ENCODE results near the gene RAB13. TPM values are rescaled to one million over a fixed set of nuclear protein-coding genes. Genes with fewer than 3 reads are reported as not detected.
A peak's percentile ranks its signal among the peaks of the same experiment; 100 is the strongest.
"Not testable (repeated sequence)": the region's sequence is repeated elsewhere in the genome, so short reads cannot be mapped to it uniquely, and the experiment has no call there.

Gene RAB13
- 50.7 and 57.3 TPM in 2 replicates for total RNA-seq (2014; rRNA removed; shearing (Covaris generic))

DNA sequence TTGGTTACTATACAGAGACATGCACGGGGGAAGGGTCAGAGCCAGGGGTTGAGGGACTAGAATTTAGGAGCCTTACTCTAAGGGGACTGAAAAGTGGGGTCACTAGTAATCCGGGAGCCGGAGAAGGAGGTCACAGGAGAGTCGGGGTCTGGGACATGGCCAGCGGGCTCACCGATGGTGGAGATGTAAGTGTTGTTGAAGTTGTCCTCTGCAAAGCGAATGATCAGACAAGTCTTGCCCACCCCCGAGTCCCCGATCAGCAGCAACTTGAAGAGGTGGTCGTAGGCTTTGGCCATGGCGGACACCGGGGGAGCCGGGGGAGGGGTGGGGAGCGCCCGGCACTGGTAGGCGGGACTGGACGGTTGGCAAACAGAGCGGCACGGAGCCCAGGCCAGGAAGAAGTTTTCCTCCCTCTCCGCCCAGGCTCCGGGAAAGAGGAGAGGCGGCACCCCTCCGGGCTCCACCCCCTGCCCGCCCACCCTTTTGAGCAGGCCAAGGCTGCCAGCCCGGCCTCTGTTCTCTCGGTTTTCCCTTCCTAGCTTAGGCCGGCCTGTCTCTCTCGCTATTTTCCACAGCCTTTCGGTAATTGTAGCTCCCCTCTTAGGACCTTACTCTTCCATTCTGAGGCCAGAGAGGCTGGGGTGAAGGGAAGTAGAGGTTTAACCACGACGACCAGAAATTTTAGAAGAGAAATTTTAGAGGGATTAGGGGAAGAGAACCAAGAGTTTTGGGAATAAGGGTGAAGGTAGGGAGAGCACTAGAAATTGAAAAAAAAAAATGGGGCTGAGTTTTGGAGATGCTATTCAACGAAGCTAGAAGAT lies at the start of gene RAB13:
Gene RAB13, minus strand, starts transcription at position 399 of the 821 bp plus-strand sequence. Its CDS starts 103 bp downstream, at position 296.
- DNase-seq: peak; percentile 93
- Histone ChIP-seq H3K36me3 (replicated peaks; ENCODE audit: control insufficient read depth, insufficient read depth, low read length) (peaks cover 4% of the 10 kb centered on the region), H3K27me3 (ENCODE audit: control insufficient read depth, insufficient read depth, low read length) (no peaks in the 10 kb centered on the region), H3K4me3 (ENCODE audit: insufficient read depth, low read depth, low read length) (peak within 1 kb of the TSS; percentile 87)

DNA sequence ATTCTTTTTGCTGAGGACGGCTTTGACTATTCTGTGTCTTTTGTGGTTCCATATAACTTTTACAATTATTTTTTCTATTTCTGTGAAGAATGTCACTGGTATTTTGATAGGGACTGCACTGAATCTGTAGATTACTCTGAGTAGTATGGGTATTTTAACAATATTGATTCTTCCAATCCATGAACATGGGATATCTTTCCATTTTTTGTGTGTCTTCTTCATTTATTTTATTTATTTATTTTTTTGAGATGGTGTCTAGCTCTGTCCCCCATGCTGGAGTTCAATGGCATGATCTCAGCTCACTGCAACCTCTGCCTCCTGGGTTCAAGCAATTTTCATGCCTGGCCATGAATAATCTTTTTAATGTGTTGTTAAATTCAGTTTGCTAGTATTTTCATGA lies 47.6 kb upstream of the RAB13 start:
- DNase-seq; H3K27me3 ChIP-seq (ENCODE audit: control insufficient read depth, insufficient read depth, low read length); H3K4me3 ChIP-seq (ENCODE audit: insufficient read depth, low read depth, low read length); H3K36me3 ChIP-seq (replicated peaks; ENCODE audit: control insufficient read depth, insufficient read depth, low read length): not testable (repeated sequence)

DNA sequence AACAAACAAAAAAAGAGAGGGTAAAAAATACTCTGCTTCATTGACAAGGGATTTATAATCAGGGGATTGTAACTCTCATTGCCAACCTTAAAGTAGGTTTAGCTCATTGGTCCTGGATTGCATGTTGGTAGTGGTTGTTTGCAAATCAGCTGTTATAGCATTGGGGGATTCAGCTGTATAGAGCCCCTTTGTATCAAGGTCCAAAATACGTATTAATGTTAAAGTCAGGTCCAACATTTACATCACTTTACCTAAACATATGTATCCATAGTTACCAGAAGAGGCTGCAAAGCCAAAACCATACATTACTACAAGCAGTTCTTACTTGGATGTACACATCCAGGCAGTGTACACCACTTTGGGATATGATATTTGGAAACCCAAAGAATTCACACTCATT lies 33.8 kb upstream of the RAB13 start:
- no peak overlapping the region for H3K4me3 ChIP-seq (ENCODE audit: insufficient read depth, low read depth, low read length)
- no peaks in the 10 kb centered on the region for H3K36me3 ChIP-seq (replicated peaks; ENCODE audit: control insufficient read depth, insufficient read depth, low read length)
- DNase-seq: no peak
- no peaks in the 10 kb centered on the region for H3K27me3 ChIP-seq (ENCODE audit: control insufficient read depth, insufficient read depth, low read length)

DNA sequence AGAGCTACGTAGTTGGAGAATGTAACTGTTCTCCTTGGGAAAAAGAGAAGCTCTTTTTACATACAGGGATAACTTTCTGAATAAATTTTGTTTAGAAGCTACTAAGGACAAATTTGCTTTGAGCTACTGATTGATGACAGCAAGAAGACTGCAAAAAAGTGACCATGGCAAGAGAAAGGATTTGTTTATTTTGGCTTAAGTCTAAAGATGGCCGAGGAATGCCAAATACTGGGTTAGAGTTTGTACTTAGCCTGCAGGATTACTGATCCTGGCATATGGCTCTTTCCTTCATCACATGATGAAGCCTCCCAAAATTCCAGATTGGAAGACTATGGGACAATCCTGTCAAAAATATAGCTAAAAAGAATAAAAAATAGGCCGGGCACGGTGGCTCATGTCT lies 33.1 kb upstream of the RAB13 start:
- Histone ChIP-seq H3K36me3 (replicated peaks; ENCODE audit: control insufficient read depth, insufficient read depth, low read length) (no peaks in the 10 kb centered on the region), H3K27me3 (ENCODE audit: control insufficient read depth, insufficient read depth, low read length) (no peaks in the 10 kb centered on the region), H3K4me3 (ENCODE audit: insufficient read depth, low read depth, low read length) (no peak overlapping the region)
- no peak for DNase-seq

DNA sequence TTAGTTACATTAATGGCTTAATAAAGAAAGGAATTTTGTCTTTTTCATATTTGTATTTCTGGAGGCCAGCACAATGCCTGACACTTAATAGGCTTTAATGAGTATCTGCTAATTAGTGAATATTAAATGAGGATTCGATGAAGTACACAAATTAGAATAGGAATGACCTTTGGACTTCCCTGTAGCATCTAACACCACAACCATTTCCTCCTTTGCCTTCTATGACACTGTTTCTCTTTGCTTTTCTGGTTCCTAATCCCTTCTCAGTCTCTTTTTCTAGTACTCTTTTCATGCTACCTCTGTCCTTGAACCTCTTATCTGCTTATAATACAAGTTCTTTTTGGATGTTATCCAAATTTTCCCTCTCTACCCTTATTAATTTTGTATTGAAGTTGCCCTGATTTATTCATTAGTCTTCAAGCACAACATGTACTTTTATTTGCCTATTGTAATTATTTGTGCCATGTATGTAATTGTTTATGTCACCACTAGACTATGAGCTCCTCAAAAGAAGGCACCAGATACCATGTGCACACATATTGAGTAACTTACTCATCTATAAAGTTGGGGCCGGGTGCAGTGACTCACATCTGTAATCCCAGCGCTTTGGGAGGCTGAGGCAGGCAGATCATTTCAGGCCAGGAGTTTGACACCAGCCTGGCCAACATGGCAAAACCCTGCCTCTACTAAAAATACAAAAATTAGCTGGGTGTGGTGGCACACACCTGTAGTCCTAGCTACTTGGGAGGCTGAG lies 28.2 kb upstream of the RAB13 start:
- Histone ChIP-seq H3K27me3 (ENCODE audit: control insufficient read depth, insufficient read depth, low read length) (no peaks in the 10 kb centered on the region), H3K4me3 (ENCODE audit: insufficient read depth, low read depth, low read length) (no peak overlapping the region), H3K36me3 (replicated peaks; ENCODE audit: control insufficient read depth, insufficient read depth, low read length) (no peaks in the 10 kb centered on the region)
- DNase-seq: no peak

DNA sequence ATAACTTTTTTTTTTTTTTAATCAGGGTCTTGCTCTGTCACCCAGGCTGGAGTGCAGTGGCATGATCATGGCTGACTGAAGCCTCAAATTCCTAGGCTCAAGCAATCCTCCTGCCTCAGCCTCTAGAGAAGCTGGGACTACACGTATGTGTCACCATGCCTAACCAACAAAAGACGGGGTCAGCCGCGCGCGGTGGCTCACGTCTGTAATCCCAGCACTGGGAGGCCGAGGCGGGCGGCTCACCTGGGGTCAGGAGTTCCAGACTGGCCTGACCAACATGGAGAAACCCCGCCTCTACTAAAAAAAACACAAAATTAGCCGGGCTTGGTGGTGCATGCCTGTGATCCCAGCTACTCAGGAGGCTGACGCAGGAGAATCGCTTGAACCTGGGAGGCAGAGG lies 26.4 kb upstream of the RAB13 start:
- not testable (repeated sequence) for DNase-seq; H3K4me3 ChIP-seq (ENCODE audit: insufficient read depth, low read depth, low read length); H3K27me3 ChIP-seq (ENCODE audit: control insufficient read depth, insufficient read depth, low read length); H3K36me3 ChIP-seq (replicated peaks; ENCODE audit: control insufficient read depth, insufficient read depth, low read length)

DNA sequence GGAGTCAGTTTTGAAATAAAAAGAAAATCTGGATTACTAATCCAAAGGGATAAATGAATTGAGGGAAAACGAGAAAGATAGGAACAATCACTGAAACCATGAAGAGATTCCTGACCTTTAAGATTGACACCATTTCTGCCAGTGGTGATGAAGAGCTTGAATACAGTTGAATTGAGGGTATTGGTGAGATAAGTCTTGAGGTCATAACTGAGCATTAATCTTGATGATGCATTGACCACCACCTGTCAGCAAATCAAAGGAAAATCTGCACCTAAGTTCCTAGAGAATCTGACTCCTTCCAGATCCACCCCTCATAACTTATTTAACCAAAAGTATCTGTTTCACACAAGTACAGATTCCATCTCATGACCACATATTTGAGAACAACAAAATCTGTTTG lies 26.0 kb upstream of the RAB13 start:
- Histone ChIP-seq H3K4me3 (ENCODE audit: insufficient read depth, low read depth, low read length) (no peak overlapping the region), H3K27me3 (ENCODE audit: control insufficient read depth, insufficient read depth, low read length) (no peaks in the 10 kb centered on the region)
- no peak for DNase-seq

DNA sequence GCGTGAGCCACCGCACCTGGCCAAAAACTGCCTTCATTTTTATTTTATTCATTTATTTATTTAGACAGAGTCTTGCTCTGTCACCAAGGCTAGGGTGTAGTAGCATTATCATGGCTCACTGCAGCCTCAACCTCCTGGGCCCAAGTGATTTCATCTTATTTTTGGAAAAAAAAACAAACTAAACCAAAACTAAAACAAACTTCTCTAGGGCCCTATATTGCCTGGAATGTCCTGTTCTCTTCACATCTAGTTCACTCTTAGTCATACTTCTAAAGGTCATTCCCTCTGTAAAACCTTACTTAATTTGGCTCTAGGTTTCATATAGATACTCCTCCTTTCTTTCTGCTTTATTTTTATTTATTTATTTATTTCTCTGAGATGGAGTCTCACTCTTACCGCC lies 20.0 kb upstream of the RAB13 start:
- no peak for DNase-seq
- Histone ChIP-seq H3K4me3 (ENCODE audit: insufficient read depth, low read depth, low read length) (no peak overlapping the region), H3K36me3 (replicated peaks; ENCODE audit: control insufficient read depth, insufficient read depth, low read length) (no peaks in the 10 kb centered on the region), H3K27me3 (ENCODE audit: control insufficient read depth, insufficient read depth, low read length) (no peaks in the 10 kb centered on the region)

More for the DNA sequence above, 26.0 kb upstream of the RAB13 start:
- no peaks in the 10 kb centered on the region for H3K36me3 ChIP-seq (replicated peaks; ENCODE audit: control insufficient read depth, insufficient read depth, low read length)

DNA sequence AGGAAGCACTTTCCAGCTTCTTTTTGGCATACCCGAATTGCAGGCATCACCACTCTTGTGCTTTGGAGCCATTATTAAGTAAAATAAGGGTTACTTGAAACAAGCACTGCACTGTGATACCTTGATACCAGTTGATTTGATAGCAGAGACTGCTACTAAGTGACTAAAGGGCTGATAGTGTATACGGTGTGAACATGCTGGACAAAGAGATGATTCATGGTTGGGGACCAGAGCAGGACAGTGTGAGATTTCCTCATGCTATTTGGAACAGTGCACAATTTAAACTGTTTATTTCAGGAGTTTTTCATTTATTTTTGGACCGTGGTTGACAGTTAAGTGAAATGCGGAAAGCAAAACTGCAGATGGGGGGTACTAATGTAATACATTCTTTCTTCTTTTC lies 14.3 kb upstream of the RAB13 start:
- Histone ChIP-seq H3K27me3 (ENCODE audit: control insufficient read depth, insufficient read depth, low read length) (no peaks in the 10 kb centered on the region), H3K4me3 (ENCODE audit: insufficient read depth, low read depth, low read length) (no peak overlapping the region), H3K36me3 (replicated peaks; ENCODE audit: control insufficient read depth, insufficient read depth, low read length) (0 out of 2 replicates have a peak, but pooled peaks cover 1% of the 10 kb centered on the region)
- no peak for DNase-seq

DNA sequence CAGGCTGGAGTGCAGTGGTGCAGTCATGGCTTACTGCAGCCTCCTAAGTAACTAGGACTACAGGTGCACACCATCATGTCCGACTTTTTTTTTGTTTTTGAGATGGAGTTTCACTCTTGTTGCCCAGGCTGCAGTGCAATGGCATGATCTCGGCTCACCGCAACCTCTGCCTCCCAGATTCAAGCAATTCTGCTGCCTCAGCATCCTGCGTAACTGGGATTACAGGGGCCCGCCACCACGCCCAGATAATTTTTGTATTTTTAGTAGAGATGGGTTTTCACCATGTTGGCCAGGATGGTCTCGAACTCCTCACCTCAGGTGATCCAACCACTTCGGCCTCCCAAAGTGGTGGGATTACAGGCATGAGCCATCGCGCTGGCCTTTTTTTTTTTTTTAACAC lies 10.7 kb upstream of the RAB13 start:
- DNase-seq; H3K4me3 ChIP-seq (ENCODE audit: insufficient read depth, low read depth, low read length); H3K27me3 ChIP-seq (ENCODE audit: control insufficient read depth, insufficient read depth, low read length): not testable (repeated sequence)
- peaks cover 13% of the 10 kb centered on the region for H3K36me3 ChIP-seq (replicated peaks; ENCODE audit: control insufficient read depth, insufficient read depth, low read length)

DNA sequence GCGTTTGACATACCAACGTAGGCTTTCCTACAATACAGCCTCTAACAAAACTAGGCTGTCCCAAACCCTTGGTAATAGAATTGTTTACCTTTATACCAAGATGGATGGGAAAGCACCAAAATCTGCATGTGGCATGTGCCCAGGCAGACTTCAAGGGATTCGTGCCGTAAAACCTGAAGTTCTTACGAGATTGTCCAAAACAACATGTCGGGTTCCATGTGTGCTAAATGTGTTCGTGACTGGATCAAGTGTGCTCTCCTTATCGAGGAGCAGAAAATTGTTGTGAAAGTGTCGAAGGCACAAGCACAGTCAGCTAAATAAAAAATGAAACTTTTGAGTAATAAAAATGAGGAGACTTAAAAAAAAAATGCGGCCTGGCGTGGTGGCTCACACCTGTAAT lies 9.5 kb upstream of the RAB13 start:
- H3K4me3 ChIP-seq (ENCODE audit: insufficient read depth, low read depth, low read length): no peak overlapping the region
- no peak for DNase-seq
- no peaks in the 10 kb centered on the region for H3K27me3 ChIP-seq (ENCODE audit: control insufficient read depth, insufficient read depth, low read length)
- H3K36me3 ChIP-seq (replicated peaks; ENCODE audit: control insufficient read depth, insufficient read depth, low read length): peaks cover 18% of the 10 kb centered on the region

DNA sequence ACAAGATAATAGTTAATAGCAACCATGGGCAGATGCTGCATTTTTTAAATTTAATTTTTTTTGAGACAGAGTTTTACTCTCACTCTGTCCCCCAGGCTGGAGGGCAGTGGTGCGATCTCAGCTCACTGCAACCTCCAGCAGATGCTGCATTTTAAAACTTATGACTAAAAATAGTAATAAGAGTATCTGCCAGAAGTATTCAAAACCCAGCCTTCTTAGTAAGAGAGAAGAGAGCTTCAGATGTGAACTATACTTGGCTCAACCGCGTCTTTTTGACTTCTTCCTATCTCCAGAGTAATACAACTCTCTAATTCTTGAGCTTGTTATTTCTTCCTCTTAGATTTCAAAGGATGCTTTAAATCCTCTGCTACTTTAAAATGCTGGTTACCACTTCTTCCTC lies 9.1 kb upstream of the RAB13 start:
- Histone ChIP-seq H3K36me3 (replicated peaks; ENCODE audit: control insufficient read depth, insufficient read depth, low read length) (peaks cover 18% of the 10 kb centered on the region), H3K4me3 (ENCODE audit: insufficient read depth, low read depth, low read length) (no peak overlapping the region), H3K27me3 (ENCODE audit: control insufficient read depth, insufficient read depth, low read length) (no peaks in the 10 kb centered on the region)
- DNase-seq: no peak

DNA sequence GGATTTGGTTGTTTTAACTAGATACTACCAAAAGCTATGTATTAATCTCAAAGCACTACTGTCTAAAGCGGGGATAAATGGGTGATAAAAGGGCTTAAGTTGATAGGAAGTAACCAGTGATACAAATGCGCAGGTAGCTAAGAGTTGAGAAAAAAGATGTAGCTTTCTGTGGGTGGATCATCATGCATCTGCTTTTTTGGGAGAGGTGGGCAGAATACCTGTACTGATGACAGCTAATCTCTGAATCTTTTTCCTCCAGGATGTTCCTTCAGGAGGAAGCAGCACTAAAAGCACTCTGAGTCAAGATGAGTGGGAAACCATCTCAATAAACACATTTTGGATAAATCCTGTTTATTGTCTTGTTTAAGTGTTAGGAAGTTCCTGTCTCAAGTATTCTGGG lies 5.7 kb upstream of the RAB13 start:
- H3K4me3 ChIP-seq (ENCODE audit: insufficient read depth, low read depth, low read length): peak overlapping the region; percentile 83; the same call in 1 of the 2 replicates
- no peak for DNase-seq
- no peaks in the 10 kb centered on the region for H3K27me3 ChIP-seq (ENCODE audit: control insufficient read depth, insufficient read depth, low read length)
- peaks cover 18% of the 10 kb centered on the region for H3K36me3 ChIP-seq (replicated peaks; ENCODE audit: control insufficient read depth, insufficient read depth, low read length)

DNA sequence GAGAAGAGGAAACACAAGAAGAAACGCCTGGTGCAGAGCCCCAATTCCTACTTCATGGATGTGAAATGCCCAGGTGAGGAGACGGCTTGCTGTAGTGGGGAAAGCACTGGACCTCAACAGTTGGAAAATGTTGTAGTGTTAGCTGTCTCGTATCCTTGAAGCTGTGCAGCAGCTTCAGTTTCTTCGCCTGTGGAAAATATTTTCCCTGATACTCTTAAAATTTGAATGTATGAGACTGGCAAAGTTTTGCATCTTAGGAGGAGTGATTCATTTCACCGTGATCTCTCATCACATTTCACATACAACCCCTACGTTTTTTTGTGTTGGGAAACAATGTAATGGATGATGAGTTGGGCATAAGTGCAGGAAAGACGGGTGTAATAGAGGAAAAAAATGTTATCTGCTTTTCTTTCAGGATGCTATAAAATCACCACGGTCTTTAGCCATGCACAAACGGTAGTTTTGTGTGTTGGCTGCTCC lies 5.1 kb upstream of the RAB13 start:
- DNase-seq: no peak
- Histone ChIP-seq H3K27me3 (ENCODE audit: control insufficient read depth, insufficient read depth, low read length) (no peaks in the 10 kb centered on the region), H3K4me3 (ENCODE audit: insufficient read depth, low read depth, low read length) (peak overlapping the region; percentile 83), H3K36me3 (replicated peaks; ENCODE audit: control insufficient read depth, insufficient read depth, low read length) (peaks cover 18% of the 10 kb centered on the region)

All from H7 (cell line).